ENCODE results near the gene HPN.
A peak's percentile ranks its signal among the peaks of the same experiment; 100 is the strongest.

- TF ChIP-seq CTCF (IDR thresholded peaks at IDR 0.05) (peak; percentile 90 to 97 (median 95)), EP300 (IDR thresholded peaks at IDR 0.05) (peak in 1 of 2 donors; percentile 10), POLR2A (IDR thresholded peaks at IDR 0.05) (no peak)
These were observed 3.0 kb downstream of the HPN start for GRCh38 chr19:35044317-35045117.

All from tibial nerve (tissue), 4 donors.